GM23338 (cell line): ENCODE measurements around the gene LRRIQ3. TPM values are rescaled to one million over a fixed set of nuclear protein-coding genes. Genes with fewer than 3 reads are reported as not detected.

Source experiments
- ATAC-seq: fragments of 200-7000 bp; cut with Tn5 transposase; 3 replicates; pipeline ENCODE4 v1.9.1; 2020
- DNase-seq: peaks from one replicate; pipeline ENCODE4 v3.0.0-alpha.2; 2015; ENCODE audit warnings: low spot score
- H2AFZ ChIP-seq: fragments of 200-600 bp; sonication (generic); 2 replicates; pipeline ENCODE4 v1.8.0; 2016; ENCODE audit warnings: antibody characterized with exemption, mild to moderate bottlenecking, moderate library complexity
- H3F3A ChIP-seq: fragments of 200-600 bp; sonication (generic); replicated peaks from 2 replicates; pipeline ENCODE4 v1.8.0; 2017; ENCODE audit warnings: antibody characterized with exemption, mixed run types, low read depth
- H3K27ac ChIP-seq: fragments of 200-600 bp; sonication (generic); 2 replicates; pipeline ENCODE4 v1.6.1; 2016; ENCODE audit warnings: low read depth
- H3K27me3 ChIP-seq: fragments of 200-600 bp; sonication (generic); 2 replicates; pipeline ENCODE4 v1.8.0; 2016; ENCODE audit warnings: mild to moderate bottlenecking, mixed run types, moderate library complexity; ENCODE audit not compliant: insufficient read depth
- H3K36me3 ChIP-seq: fragments of 200-600 bp; sonication (generic); 2 replicates; pipeline ENCODE4 v1.8.0; 2016; ENCODE audit warnings: mild to moderate bottlenecking; ENCODE audit not compliant: insufficient read depth
- H3K4me1 ChIP-seq: fragments of 200-600 bp; sonication (generic); 2 replicates; pipeline ENCODE4 v1.8.0; 2016; ENCODE audit warnings: mild to moderate bottlenecking, moderate library complexity; ENCODE audit not compliant: insufficient read depth
- H3K4me2 ChIP-seq: fragments of 200-600 bp; sonication (generic); 2 replicates; pipeline ENCODE4 v1.7.1; 2017; ENCODE audit warnings: mixed run types
- H3K4me3 ChIP-seq: fragments of 200-600 bp; sonication (generic); 2 replicates; pipeline ENCODE4 v1.6.1; 2016; ENCODE audit warnings: mixed run types
- H3K79me2 ChIP-seq: fragments of 200-600 bp; sonication (generic); replicated peaks from 2 replicates; pipeline ENCODE4 v1.8.0; 2017; ENCODE audit warnings: mild to moderate bottlenecking; ENCODE audit not compliant: insufficient read depth
- H3K9me2 ChIP-seq: fragments of 200-600 bp; sonication (generic); 2 replicates; pipeline ENCODE4 v1.8.0; 2017; ENCODE audit not compliant: insufficient read depth
- H4K20me1 ChIP-seq: fragments of 200-600 bp; sonication (generic); replicated peaks from 2 replicates; pipeline ENCODE4 v1.8.0; 2017; ENCODE audit warnings: mild to moderate bottlenecking; ENCODE audit not compliant: insufficient read depth
- H3K27ac Mint-ChIP-seq: 2 replicates; pipeline ENCODE4 v1.8.0; 2020; ENCODE audit warnings: inconsistent platforms, mild to moderate bottlenecking, moderate library complexity, mixed read lengths
- H3K27me3 Mint-ChIP-seq: 3 replicates; pipeline ENCODE4 v1.8.0; 2022; ENCODE audit warnings: low read depth, mild to moderate bottlenecking, moderate library complexity, mixed read lengths, inconsistent platforms; ENCODE audit not compliant: insufficient read depth, poor library complexity
- H3K36me3 Mint-ChIP-seq: 3 replicates; pipeline ENCODE4 v1.8.0; 2021; ENCODE audit warnings: low read depth, mild to moderate bottlenecking, inconsistent platforms, moderate library complexity, mixed read lengths
- H3K4me1 Mint-ChIP-seq: 3 replicates; pipeline ENCODE4 v1.8.0; 2020; ENCODE audit warnings: mild to moderate bottlenecking, inconsistent platforms, mixed read lengths
- H3K4me3 Mint-ChIP-seq: 3 replicates; pipeline ENCODE4 v1.8.0; 2021; ENCODE audit warnings: moderate library complexity, mild to moderate bottlenecking, inconsistent platforms, mixed read lengths
- H3K9me3 Mint-ChIP-seq: 3 replicates; pipeline ENCODE4 v1.8.0; 2020; ENCODE audit warnings: moderate library complexity, mild to moderate bottlenecking, inconsistent platforms, mixed read lengths
- CTCF ChIP-seq, 2 experiments: fragments of 200-600 bp in 1 of 2; sonication (generic) in 1 of 2; conservative IDR thresholded peaks; 2 replicates each; pipeline versions ENCODE4 v1.5.1 to v1.6.1; 2016 to 2017; ENCODE audit warnings: antibody characterized with exemption in 2 of 2, low read depth in 2 of 2, mild to moderate bottlenecking in 2 of 2, moderate library complexity in 1 of 2
- EZH2 ChIP-seq: fragments of 200-600 bp; sonication (generic); IDR thresholded peaks from one replicate; pipeline ENCODE4 v1.8.0; 2017; ENCODE audit warnings: antibody characterized with exemption, mild to moderate bottlenecking, low read depth; ENCODE audit not compliant: unreplicated experiment
- EZH2phosphoT487 ChIP-seq: fragments of 200-600 bp; sonication (generic); IDR thresholded peaks from one replicate; pipeline ENCODE4 v1.8.1; 2018; ENCODE audit warnings: antibody characterized with exemption; ENCODE audit not compliant: unreplicated experiment
- JUNB ChIP-seq: IDR thresholded peaks from one replicate; pipeline ENCODE4 v1.6.1; 2016; ENCODE audit warnings: antibody characterized with exemption; ENCODE audit not compliant: unreplicated experiment
- POLR2AphosphoS5 ChIP-seq: IDR thresholded peaks from 2 replicates; pipeline ENCODE4 v1.6.1; 2016; ENCODE audit warnings: antibody characterized with exemption, low read depth
- REST ChIP-seq: IDR thresholded peaks from one replicate; pipeline ENCODE4 v1.6.1; 2018; ENCODE audit warnings: antibody characterized with exemption; ENCODE audit not compliant: unreplicated experiment
- STAT1 ChIP-seq: IDR thresholded peaks from one replicate; pipeline ENCODE4 v1.6.1; 2016; ENCODE audit warnings: antibody characterized with exemption; ENCODE audit not compliant: unreplicated experiment
- ZNF462 ChIP-seq: fragments of 250-450 bp; sonication (Bioruptor Pico); IDR thresholded peaks from 2 replicates; pipeline ENCODE4 v1.5.0; 2020; ENCODE audit warnings: mild to moderate bottlenecking, moderate library complexity
- polyA plus RNA-seq: library from polyadenylated mRNA; unstranded; fragments of >200 nt; fragmentation: Nextera tagmentation; extraction: Ambion mirVana; gene quantifications from 2 replicates; pipeline ENCODE4 v1.2.1, GENCODE V29; 2016
- total RNA-seq: library from RNA; depleted of rRNA; stranded (reverse); fragments of >200 nt; shearing (Covaris generic); gene quantifications from 2 replicates; pipeline ENCODE4 v1.2.3, GENCODE V29; 2014

Gene LRRIQ3
- total and polyA plus RNA-seq, 2 experiments from 2014 or later = 0.21 to 0.36 TPM

GRCh38 chr1:74005533-74005932, 192.4 kb downstream of the LRRIQ3 start:
- H3K4me1 ChIP-seq = no peaks in the 10 kb centered on the region
- no peaks in the 10 kb centered on the region for H3F3A ChIP-seq
- H3K9me2 ChIP-seq = no peaks in the 10 kb centered on the region
- H3K4me3 ChIP-seq = no peak overlapping the region
- H3K4me1 Mint-ChIP-seq = peaks cover 22% of the 10 kb centered on the region
- 0 out of 2 replicates have a peak overlapping the region, but pooled peaks have one; percentile 50 for H3K27ac Mint-ChIP-seq
- H3K27me3 ChIP-seq = no peaks in the 10 kb centered on the region
- no peaks in the 10 kb centered on the region for H3K79me2 ChIP-seq
- ATAC-seq = no peak
- H3K27me3 Mint-ChIP-seq = no peaks in the 10 kb centered on the region
- H4K20me1 ChIP-seq = no peaks in the 10 kb centered on the region
- no peaks in the 10 kb centered on the region for H3K36me3 ChIP-seq
- TF ChIP-seq EZH2phosphoT487 (no peak), STAT1 (no peak), CTCF (conservative IDR thresholded peaks at IDR 0.05; ENCODE audit: low read depth in 2 of 2) (no peak), EZH2 (no peak), JUNB (no peak), REST (no peak), POLR2AphosphoS5 (no peak)
- H3K36me3 Mint-ChIP-seq = no peaks in the 10 kb centered on the region
- H2AFZ ChIP-seq = no peak overlapping the region
- H3K9me3 Mint-ChIP-seq = no peaks in the 10 kb centered on the region; the same call in 2 of the 3 replicates
- no peak overlapping the region for H3K27ac ChIP-seq
- no peak overlapping the region for H3K4me2 ChIP-seq
- H3K4me3 Mint-ChIP-seq = no peak overlapping the region
- no peak for DNase-seq

GRCh38 chr1:74003806-74004205, 194.2 kb downstream of the LRRIQ3 start:
- Mint-ChIP-seq H3K36me3 (no peaks in the 10 kb centered on the region), H3K27me3 (no peaks in the 10 kb centered on the region), H3K4me1 (peaks cover 21% of the 10 kb centered on the region), H3K9me3 (no peaks in the 10 kb centered on the region), H3K4me3 (no peak overlapping the region), H3K27ac (no peak overlapping the region)
- DNase-seq (no peak), ATAC-seq (no peak)
- Histone ChIP-seq H3K4me3 (no peak overlapping the region), H3K79me2 (no peaks in the 10 kb centered on the region), H4K20me1 (no peaks in the 10 kb centered on the region), H3K27me3 (no peaks in the 10 kb centered on the region), H3K27ac (no peak overlapping the region), H3K9me2 (no peaks in the 10 kb centered on the region), H3K4me1 (no peaks in the 10 kb centered on the region), H3K36me3 (no peaks in the 10 kb centered on the region), H3F3A (no peaks in the 10 kb centered on the region), H3K4me2 (no peak overlapping the region), H2AFZ (no peak overlapping the region)
- TF ChIP-seq ZNF462 (CRISPR knock-in tag) (no peak), CTCF (conservative IDR thresholded peaks at IDR 0.05; ENCODE audit: low read depth in 2 of 2) (no peak)
